ENCODE data around the gene RAB14.
A peak's percentile ranks its signal among the peaks of the same experiment; 100 is the strongest.

Gene RAB14

GRCh38 chr9:121220996-121221663 is 19.5 kb upstream of the RAB14 start:
- no peak for DNase-seq (ENCODE audit: insufficient read length, low spot score)
- FAIRE-seq = no peak

DNA sequence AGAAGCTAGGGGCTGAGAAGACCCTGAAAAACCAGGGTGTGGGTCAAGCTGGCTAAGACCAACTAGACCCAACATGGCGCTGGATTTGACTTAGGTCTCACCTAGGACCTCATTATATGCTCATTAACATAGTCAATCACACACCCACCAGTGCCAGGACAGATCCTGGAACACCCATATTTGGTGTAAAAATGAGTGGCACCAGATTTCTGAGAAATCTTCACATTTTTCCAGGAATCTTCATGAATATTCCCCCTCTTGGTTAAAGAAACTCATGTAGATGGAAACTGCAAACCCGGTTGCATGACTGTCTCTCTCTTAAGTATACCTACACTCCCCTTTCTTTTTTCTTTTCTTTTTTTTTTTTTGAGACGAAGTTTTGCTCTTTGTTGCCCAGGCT is 17.9 kb upstream of the RAB14 start:
- DNase-seq (ENCODE audit: insufficient read length, low spot score) (no peak), FAIRE-seq (no peak)

GRCh38 chr9:121218357-121219027 is 16.8 kb upstream of the RAB14 start:
- no peak for FAIRE-seq

GRCh38 chr9:121217609-121218292 is 16.1 kb upstream of the RAB14 start:
- FAIRE-seq = no peak

More at GRCh38 chr9:121218357-121219027, 16.8 kb upstream of the RAB14 start:
- no peak for DNase-seq (ENCODE audit: insufficient read length, low spot score)

DNA sequence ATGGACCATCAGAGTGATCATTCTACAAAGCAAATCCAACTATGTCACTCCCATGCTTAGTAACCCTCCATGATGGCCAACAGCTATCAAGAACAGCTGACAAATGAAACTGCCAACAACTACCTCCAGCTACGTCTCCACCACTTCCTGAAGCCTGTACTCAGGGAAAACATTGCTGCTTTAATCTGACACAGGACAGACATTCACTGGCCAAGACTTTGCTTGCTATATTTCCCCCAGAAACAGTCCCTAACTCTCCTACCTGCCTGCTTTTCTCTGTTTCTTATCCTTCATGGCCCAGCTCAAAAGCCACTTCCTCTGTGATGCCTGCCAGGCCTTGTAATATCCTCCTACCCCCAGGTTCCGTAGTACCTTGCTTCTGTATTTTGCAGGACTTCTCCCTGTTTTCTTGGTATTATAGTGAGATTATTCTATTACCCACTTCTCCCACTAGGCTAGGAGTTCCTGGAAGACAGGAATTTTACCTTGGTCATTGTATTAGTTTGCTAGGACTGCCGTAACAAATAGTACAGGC is 14.7 kb upstream of the RAB14 start:
- no peak for DNase-seq (ENCODE audit: insufficient read length, low spot score)

More at GRCh38 chr9:121217609-121218292, 16.1 kb upstream of the RAB14 start:
- no peak for DNase-seq (ENCODE audit: insufficient read length, low spot score)

GRCh38 chr9:121214005-121214404 is 12.3 kb upstream of the RAB14 start:
- DNase-seq (ENCODE audit: insufficient read length, low spot score) = no peak

More for the DNA sequence above, 14.7 kb upstream of the RAB14 start:
- no peak for FAIRE-seq

DNA sequence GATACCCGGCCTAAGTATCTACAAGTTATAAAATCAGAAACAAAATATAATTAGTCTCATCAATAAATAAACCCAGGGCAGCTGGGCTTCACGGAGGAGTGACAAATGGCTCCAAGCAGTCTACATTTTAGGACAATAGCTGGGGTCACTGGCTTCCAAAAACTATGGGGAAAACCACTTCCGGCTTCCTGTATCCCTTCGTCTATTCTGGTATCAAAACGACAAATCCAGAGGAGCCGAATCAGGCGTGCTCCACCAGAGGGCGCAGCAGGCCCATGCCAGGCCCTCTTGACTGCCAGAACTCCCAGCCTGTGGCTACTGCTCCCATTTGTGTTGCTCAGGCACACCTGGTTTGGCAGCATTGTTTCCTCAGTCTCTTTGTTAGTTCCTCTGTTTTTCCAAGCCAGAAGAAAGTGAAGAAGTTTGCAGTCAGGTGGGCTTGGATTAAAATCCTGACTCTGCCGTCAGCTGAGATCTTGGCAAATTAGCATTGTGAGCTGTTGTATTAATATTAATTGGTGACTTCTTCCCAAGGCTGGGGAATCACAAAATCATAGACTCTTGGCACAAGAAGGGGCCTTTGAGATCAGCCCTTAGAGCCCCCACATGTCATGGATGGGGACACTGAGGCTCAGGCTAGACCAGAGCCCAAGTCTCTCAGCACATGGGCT is 11.6 kb upstream of the RAB14 start:
- FAIRE-seq = peak; percentile 59

More at GRCh38 chr9:121214005-121214404, 12.3 kb upstream of the RAB14 start:
- FAIRE-seq = no peak

DNA sequence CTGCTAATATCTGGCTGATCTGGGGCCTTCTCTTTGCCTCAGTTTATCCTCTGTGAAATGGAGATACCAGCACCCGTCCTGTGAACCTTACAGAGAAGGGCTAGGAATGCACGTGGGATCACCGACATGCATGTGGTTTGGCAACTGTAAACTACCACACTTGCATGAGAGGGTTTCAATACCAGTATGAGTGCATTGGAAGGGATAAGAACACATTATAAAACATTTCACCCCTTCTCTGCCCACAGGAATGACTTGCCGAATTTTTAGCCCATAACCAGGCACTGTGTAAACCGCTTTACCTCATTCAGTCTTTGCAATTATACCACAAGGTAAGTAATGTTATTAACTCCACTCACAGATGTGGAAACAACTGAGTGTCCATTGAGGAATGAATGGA is 8.9 kb upstream of the RAB14 start:
- no peak for FAIRE-seq
- DNase-seq (ENCODE audit: insufficient read length, low spot score) = no peak

More for the DNA sequence above, 11.6 kb upstream of the RAB14 start:
- peak; percentile 44 for DNase-seq (ENCODE audit: insufficient read length, low spot score)

GRCh38 chr9:121207371-121207940 is 5.8 kb upstream of the RAB14 start:
- peak; percentile 21 for DNase-seq (ENCODE audit: insufficient read length, low spot score)
- peak; percentile 95 for FAIRE-seq

DNA sequence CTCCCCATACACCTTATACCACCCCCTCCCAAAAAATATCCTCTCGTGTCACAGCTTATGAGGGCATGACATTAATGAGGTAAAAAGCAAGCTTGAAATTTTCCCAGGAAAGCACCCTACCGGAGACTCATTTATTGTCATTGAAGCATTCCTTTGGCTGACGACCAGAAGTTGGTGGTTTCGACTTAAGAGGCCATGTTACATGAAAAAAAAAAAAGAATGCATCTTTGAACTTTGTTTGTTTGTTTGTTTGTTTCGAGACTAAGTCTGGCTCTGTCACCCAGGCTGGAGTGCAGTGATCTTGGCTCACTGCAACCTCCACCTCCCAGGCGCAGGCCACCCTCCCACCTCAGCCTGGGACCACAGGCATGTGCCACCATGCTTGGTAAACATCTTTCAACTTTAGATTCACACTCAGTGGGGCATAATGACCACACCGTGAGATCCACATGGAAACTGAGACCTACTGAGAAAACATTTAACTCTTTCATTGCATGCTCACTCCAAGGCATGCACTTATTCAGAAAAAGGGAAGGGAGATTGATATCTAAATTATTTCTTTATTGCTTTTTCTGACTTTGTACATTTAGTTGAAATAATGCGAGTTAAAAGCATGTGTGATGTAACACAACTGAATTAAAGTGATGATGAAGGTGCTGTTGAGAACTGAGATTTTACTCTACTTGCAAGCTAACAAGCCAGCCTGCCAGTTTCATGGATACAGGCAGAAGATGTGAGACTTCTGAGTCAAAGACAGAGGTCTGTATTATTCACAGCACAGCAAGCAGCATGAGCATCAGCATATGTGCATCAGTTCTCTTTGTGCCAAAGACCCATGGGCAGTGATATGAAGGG is 5.1 kb upstream of the RAB14 start:
- no peak for DNase-seq (ENCODE audit: insufficient read length, low spot score)
- peak; percentile 73 for FAIRE-seq

DNA sequence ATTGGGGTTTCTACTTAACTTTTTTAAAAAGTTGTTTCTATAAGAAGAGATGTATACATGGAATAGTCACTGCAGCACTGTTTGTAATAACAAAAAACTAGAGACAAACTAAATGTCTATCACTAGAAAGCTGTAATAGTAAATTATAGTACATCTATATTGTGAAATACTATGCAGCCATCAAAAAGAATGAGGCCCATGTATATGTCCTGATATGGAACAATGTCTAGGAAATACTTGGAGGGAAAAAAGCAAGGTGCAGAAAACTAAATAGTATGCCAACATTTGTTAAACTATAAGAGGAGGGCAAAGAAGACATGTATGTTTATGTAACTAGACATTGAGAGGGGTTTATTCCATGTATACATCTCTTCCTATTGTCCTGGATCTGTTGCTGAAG is 2.9 kb upstream of the RAB14 start:
- FAIRE-seq = no peak
- DNase-seq (ENCODE audit: insufficient read length, low spot score) = no peak

GRCh38 chr9:121204121-121204520 is 2.5 kb upstream of the RAB14 start:
- no peak for FAIRE-seq
- no peak for DNase-seq (ENCODE audit: insufficient read length, low spot score)

DNA sequence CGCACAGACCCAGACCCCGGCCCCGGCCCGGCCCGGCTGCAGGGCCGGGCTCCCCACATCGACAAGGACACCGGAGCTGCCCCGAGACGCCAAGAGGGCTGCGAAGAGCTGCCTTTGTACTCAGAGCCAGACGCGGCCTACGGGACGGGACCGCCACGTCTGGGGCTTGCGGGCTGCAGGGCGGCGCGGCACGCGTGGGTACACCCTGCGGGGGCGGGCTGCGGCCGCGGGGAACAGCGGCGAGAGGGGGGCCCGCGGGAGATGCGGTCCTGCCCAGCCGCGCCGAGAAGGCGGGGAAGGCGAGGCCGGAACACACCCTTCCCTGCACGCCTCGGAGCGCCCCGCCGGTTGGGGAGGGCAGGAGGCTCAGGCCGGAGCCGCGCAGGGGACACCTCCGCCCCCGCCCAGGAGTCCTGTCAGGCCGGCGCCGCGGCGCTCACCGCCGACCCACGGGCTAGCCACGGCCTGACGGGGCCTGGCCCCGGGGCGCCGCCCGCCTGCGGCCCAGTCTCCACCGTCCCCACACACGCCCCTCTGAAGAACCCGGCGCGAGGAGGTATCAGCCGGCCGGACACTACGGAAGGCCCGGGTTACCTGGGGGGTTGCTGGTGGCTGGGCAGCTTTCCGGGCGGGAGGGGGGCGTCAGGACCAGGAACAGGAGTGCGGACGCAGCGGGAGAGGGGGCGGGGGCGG is 478 bp downstream of the RAB14 start:
- no peak for DNase-seq (ENCODE audit: insufficient read length, low spot score)
- FAIRE-seq = no peak

- peak; percentile 57 for FAIRE-seq
These were observed 1.3 kb downstream of the RAB14 start for GRCh38 chr9:121200356-121200755.

DNA sequence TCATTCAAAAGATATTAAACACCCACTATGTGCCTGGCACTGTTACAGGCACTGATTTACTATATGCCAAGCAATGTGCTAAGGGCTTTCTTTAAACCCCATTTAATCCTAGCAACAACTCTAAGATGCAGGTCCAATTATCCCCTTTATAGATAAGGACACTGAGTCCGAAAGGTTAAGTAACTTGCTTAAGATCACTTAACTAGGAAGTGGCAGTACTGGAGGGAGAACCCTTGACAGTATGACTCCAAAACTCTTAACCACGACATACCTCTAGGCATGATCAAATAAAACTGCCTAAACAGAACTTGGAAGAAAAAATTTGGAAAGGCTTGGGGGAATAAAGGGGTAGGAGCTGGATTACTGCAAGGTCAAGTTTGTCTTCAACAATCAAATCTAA is 1.7 kb downstream of the RAB14 start:
- DNase-seq (ENCODE audit: insufficient read length, low spot score) (no peak), FAIRE-seq (no peak)

More at GRCh38 chr9:121200356-121200755, 1.3 kb downstream of the RAB14 start:
- no peak for DNase-seq (ENCODE audit: insufficient read length, low spot score)

DNA sequence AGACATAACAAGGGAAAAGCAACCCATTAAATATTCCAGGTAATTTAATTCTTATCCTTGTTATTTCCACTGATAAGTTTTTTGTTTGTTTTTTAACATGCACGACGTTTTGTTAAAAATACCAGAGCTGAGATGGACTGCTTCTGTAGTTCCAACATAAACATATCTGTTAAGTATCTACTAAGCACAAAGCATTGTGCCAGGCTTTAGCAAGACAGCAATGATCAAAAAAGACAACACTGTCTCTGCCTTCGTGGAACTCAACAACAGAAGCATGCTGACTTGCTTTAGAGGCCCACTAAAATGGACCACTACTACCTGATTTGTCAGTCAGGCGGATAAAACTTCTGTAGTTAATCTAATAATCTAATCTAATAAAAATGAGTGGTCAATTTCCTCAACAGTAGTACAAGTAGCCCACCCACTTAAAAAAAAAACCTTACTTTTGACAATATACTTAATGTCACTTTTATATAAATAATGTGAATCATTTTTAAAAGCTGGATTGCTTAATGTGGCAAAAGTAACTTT is 3.1 kb downstream of the RAB14 start:
- no peak for DNase-seq (ENCODE audit: insufficient read length, low spot score)
- FAIRE-seq = no peak

DNA sequence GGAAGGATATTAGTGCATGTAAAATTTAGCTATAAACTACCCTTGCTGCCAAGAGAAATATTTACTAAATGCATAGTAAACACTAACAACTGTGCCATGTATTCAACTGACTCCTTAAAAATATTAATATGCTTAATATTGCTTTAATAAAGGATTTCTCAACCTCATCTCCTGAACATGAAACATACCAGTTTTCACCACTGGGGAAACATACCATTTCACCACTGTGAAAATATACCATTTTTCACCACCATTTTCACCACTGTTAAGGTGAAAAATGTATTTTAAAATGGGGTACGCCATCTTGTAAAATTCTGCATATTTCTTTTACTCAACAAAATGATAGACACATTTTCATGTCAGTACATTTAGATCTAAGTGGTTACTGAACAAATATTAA is 4.5 kb downstream of the RAB14 start:
- no peak for FAIRE-seq
- DNase-seq (ENCODE audit: insufficient read length, low spot score) = no peak

GRCh38 chr9:121196389-121196788 is 5.3 kb downstream of the RAB14 start:
- peak; percentile 82 for FAIRE-seq
- no peak for DNase-seq (ENCODE audit: insufficient read length, low spot score)

DNA sequence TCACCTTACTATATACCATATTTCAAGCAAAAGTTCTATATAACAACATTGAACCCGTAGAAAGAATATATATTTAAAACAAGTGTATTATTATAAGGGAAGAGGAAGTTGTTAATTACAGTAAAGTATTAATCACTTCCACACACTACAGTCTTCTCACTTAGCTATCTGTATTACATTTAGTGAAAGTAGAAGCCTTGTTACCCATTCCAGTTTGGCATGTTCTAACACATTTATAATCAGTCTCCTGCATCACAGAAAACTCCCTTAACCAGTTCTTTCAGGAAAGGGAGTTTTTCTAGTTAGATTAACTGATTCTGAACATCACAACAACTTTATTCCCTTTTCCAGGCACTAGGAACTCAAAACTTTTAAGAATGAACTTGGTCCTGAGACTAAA is 6.9 kb downstream of the RAB14 start:
- no peak for DNase-seq (ENCODE audit: insufficient read length, low spot score)
- no peak for FAIRE-seq
